HG03196 (cell line): ENCODE measurements around the gene POU2AF3.
"Not testable (repeated sequence)": the region's sequence is repeated elsewhere in the genome, so short reads cannot be mapped to it uniquely, and the experiment has no call there.

ENCODE experiments used
- ATAC-seq: cut with Tn5 transposase; IDR thresholded peaks from one replicate; pipeline ENCODE4 v1.9.1; 2021; ENCODE audit not compliant: unreplicated experiment

Gene POU2AF3

DNA sequence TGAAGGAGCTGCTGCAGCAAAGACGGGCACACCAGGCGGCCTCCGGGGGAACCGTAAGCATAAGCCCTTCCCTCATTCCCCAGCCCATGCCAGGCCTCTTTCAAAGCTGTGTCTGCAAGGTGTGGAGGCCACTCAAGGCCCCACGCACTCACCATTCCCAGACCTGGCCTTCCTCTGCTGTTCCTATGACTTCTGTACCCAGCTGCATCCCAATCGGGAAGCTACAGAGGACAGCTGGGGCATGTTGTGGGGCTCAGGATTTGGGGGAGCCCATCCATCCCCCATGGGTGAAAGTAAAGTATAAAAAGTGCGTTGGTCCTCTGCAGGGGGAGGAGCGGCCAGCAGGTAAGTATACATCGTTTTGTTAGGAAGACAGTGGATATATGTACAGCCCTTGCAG is 2.2 kb downstream of the POU2AF3 start:
- ATAC-seq = no peak

DNA sequence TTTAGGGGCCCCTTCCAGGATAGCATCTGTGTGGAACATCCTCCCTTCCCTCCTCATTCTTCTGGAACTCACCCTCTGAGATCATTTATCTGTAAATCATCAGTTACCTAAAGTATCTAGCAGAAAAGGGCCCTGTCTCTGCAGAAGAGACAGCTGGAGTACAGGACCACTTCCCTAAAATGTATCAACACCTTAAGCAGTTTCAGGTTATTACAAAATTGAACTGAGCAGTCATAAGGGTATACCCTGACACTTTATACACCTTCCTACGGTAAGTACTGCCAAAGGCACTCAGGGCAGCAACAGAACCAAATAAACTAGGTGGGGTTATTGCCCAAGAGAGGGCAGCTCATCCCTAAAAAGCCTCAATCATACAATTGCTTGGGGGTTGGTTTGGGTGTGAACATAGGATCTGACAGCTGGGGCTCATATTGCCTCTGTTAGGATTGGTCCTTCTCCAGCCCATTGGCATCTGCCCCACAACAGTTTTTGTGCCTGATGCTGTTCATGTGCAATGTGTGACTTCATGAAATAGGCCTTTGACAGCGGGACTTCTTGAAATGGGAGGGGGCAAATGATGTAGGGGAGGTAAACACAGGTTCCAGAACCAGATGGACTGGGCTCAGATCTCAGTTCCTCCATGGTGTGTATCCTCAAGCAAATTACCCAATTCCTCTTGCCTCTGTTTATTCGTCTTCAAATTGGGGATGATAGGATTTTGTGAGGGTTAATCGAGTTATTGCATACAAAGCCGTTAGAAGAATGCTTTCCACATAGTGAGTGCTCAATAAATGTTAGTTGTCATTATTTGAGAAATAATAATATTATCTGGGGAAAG is 2.9 kb downstream of the POU2AF3 start:
- no peak for ATAC-seq

DNA sequence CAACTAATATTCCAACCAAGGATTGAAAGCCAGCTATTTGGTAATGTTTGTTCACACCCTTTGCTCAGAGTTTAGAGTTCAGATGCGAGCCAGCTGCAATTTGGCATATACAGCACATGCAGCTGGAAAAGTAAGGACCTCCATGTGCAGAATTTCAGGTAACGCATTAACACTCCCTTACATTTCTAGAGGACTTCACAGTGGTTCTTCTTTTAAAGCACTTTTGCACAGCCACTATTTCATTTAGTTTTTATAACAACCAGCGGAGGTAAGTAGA is 3.4 kb downstream of the POU2AF3 start:
- no peak for ATAC-seq

DNA sequence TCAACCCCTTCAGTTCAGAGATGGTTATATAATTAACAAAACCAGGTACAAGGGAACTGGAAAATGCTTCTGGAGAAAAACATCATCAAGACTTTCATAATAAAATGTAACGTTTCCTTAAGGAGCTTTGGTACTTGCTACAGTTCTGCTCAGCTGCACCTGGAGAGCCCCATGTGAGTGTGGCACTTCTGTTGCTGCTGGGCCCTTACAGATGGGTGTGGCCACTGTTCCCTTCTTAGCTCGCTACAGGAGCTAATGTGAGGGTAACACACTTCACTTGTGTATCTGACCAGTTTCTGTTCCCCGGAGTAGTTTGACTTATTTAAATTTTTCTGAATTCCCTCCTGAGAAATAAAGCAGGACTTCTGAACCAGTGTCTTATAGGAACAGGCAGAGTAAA is 4.0 kb downstream of the POU2AF3 start:
- ATAC-seq = no peak

DNA sequence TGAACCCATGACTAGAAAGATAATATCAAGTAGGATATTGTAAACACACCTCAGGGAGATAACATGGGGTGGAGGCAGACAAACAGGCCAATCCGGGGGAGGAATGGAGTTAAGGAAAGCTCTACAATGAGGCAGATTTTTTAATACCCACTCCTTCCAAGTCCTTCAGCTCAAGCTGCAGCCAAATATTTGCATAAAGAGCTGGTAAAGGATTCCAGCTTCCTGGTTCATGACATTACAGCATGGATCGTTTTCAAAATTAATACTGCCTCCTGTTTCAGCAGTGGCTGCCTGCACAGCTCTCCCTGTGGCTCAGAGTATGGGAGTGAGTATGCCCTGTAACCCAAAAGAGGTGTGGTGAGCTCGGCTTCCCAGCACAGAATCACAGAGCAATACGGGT is 5.1 kb downstream of the POU2AF3 start:
- no peak for ATAC-seq

DNA sequence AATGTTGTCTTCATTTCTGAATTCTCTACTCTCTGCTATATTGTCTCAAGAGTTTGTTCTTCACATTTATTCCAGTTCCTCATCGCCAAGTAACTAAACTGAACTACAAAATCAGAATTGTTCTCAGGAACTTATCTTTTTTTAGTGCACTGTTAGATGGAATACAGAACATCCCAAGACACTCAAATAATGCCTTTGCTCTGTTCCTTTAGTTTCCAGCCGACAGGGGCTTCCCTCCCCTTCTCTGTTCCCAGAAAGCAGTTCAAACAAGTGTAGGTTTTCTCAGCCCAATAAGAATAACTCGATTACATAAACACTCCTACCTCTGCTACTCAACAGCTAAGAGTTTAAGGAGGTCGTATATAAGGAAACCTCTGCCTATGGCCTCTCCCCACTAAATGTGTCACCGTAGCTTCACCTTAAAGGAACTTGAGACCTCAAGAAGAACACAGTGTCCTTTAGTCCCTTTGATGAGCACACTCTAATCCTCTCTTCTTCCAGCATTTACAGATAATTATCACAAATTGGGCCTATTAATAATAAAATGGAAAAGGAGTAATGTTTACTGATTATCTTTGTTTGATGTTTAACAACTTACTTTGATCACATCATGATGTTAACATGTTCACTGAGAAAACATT is 6.9 kb downstream of the POU2AF3 start:
- no peak for ATAC-seq

DNA sequence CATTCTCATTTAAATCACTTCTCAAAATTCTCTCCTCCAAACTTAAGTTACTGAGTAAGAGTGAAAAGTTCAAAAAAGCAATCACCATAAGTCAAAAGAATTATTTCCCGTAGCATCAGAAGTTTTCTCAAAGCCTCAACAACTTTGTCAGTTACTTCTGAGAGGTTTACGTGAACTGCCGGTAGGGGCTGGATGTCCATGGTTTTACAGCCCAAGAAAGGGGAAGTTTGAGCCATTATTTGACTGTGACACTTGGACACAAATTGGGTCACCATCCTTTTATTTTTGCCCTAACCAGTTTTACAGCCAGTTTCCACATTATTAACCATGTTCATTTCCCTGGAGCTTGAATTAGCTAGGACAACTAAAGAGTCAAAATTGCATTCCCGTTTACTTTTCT is 7.5 kb downstream of the POU2AF3 start:
- ATAC-seq = no peak

DNA sequence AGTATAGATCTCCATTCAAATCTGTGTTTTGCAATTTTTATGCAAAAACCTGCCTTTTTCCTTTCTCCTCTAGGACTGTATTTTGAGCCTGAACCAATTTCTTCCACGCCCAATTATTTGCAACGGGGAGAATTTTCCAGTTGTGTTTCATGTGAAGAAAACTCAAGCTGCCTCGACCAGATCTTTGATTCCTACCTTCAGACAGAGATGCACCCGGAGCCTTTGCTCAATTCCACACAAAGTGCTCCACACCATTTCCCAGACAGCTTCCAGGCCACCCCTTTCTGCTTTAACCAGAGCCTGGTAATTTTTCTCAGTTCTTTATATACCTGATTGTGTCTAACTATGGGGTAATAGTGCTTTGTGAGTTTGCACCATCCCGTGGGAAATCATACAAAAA is 8.0 kb downstream of the POU2AF3 start:
- no peak for ATAC-seq

DNA sequence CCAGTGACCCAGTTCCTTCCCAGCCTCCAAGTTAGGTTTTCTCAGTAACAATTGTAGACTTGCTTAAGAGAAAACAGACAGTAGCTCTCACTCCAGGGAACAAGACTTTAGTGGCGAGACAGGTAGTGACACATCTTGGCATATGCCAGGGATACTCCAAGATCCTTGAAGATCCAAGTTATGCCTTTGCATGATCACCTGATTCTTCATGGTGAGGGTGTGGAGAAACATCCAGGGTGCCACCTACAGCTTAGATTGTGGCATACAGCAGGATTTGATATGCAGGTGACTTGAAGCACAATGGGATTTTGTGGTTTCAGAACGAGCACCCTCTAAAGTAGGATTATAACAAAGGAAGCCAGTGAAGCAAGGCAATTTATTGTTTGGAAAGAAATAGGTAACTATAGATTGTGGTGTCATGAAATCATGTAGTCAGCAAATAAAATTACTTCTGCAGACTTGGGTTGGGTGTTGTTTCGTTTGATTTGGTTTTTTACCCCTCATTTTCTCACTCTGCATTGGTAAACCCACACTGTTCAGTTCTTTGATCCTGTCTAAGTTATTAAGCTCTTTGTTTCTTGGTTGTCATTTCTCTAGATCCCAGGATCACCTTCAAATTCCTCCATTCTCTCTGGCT is 9.2 kb downstream of the POU2AF3 start:
- no peak for ATAC-seq

DNA sequence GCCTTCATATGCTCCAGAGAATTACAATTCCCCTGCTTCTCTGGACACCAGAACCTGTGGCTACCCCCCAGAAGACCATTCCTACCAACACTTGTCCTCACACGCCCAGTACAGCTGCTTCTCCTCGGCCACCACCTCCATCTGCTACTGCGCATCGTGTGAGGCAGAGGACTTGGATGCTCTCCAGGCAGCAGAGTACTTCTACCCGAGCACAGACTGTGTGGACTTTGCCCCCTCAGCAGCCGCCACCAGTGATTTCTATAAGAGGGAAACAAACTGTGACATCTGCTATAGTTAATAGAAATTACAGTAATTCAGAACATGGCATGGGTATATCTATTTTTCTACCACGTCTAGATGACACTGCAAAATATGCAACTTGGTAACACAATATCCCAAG is 9.8 kb downstream of the POU2AF3 start:
- no peak for ATAC-seq

DNA sequence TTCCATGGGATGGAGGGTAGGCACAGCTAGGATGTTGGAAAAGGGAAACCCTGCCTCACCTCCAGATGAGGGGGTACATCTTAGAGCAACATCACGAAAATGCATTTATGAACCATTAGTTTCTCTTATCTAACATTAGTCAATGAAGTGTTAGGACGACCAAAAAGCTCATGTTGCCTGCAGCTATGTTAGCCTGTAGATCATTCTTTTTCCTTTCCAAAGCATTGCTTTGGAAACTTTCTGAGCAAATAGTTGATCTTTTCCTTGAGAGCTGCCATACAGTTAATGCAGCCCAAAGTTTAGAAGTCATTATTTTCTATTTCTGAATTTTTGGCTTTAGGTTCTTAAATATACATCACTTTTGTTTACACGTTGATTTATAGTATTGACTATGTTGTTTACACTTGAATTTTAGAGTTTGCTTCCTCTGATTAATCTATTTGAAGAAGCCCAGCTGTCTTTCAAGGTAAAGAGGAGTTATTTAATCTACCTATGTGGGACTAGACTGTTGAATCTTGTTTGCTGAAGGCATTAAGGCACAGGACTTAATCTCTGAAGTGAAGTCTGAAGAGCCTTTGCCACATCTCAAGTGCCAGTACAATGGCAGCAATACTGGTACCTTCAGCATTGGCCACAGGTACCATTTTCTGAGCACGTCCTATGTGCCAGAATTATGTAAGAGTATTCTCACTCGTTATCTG is 11.0 kb downstream of the POU2AF3 start:
- ATAC-seq = no peak

DNA sequence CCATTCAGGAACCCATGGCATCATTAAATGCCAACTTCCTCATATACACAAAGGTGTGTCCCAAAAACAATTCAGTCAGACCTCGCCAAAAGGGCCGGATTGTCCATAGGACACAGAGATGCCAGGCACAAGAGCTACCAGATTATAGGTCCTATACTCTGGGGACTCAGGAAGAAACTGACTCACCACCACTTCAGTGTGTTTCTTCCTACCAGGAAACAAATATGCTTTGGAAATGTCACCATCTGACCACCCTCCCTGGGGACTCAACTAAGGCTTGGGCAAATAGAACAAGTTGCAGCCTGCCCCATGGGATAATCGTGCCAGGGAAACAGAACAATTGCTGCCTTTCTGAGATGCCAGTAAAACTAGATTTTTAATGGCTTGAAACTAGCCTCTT is 11.7 kb downstream of the POU2AF3 start:
- ATAC-seq = no peak

DNA sequence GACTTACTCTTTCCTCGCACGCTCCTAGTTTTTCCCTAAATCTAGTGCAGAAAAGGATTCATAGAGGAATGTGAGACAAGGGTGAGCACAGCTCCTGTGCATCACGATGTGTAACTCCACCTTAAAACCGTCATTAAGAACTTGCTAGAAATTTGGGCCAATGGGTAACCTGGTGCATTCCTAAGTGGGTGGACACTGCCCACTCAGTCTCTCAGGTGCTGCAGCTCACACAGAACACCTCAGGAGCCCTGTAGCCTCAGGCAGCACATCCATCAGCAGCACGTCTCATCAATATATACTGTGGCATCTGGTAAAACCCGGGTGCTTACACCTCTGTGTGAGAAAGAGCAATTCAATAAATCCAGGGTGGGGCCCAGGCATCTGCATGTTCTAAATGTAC is 12.4 kb downstream of the POU2AF3 start:
- ATAC-seq = no peak

DNA sequence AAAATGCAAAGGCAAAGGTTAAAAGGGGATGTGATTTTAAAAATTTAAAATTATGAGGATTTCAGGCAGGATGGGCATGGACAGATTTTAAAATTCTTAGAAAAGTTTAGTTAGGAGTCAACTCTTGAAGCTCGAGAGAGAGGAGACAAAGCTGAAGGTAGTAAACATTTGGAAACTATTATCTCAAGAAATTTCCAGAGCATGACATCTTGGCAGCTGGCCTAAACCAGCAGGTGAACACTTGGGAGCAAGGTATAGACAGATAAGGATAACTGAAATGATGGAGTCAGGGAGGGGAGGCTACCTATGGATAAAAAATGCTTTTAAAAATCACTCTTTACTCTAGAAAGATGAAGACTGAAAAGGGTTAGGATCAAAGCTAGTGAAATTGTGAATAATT is 13.7 kb downstream of the POU2AF3 start:
- ATAC-seq = no peak

DNA sequence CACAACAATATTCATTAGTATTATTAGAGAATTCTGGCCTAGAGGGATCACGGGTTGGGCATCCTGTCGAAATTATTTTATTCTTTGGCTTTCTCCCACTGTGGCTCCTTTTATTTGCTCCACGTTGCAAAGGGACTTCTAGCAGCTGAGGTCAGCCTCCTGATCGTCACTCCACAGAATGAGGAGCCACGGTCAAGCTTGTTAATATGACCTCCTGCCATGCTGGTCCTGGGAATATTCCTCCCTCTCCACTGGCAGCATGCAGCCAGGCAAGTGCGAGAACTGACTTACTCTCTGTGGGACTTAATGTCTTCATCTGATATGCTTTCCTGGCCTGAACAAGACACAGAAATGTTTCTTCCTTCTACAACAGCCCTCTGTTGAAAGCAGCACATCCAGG is 20.9 kb downstream of the POU2AF3 start:
- ATAC-seq = no peak

DNA sequence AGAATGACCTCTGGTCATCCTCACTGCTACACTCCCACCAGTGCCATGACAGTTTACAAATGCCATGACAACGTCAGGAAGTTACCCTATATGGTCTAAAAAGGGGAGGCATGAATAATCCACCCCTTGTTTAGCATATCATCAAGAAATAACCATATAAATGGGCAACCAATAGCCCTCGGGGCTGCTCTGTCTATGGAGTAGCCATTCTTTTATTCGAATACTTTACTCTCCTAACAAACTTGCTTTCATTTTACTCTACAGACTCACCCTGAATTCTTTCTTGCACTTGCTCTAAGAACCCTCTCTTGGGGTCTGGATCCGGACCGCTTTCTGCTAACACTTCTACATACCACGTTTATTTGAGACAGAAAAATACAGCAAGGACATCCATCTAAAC is 21.9 kb downstream of the POU2AF3 start:
- ATAC-seq = not testable (repeated sequence)

DNA sequence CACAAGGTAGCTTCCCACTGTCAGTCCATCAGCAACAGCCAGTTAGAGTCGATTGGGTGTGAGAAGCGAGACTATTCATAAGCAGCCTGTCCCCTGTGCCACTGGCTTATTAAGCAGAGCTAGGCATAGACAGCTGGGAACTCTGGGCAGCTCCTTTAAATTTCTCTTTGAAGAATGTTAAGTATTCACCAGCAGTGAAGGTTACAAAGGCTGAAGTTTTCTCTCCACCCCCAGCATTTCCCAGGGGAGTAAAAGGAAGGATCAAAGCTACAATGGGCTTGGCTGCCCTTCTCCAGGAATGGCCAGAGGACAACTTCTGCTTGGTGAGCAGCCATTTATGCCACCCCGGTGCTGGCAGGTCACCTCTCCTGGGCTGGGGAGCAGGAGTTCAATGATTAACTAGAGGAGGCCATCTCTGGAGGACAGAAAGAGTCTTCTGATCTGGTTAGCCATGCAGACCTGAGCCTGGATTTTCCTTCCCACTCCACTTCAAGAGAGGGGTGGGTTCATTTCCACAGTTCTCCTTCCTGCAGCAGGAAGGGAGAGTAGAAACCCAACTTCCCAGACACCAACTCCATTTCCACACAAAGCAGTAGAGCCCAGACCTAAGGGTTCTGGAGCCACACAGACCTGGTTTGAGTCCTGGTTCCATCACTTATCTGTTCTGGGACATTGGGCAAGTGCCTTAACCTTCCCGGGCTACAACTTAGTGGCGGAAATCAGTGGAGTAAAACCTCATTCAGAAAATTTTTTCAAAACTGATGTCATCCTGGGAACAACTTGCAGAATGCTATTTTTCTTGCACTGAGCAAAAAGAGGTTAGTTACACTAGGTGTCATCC is 22.6 kb downstream of the POU2AF3 start:
- no peak for ATAC-seq

DNA sequence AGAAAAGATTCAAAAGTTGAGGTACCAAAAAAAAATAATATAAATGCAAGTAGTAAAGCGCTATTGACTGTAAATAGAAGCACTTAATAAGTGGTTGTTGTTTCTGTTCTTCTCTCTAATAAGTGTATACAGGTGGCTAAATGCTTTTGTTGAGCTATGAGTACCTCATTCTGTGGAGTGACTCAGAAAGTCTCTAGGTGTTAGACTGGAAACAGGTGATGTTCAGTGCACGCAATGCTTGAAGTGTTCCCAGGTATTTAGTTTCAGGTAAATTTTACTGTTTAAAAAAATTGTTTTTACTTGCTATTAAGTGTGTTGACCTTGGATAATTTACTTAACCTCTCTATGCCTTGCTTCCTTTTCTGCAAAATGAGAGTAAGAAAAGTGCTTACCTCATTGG is 24.2 kb downstream of the POU2AF3 start:
- ATAC-seq = no peak

DNA sequence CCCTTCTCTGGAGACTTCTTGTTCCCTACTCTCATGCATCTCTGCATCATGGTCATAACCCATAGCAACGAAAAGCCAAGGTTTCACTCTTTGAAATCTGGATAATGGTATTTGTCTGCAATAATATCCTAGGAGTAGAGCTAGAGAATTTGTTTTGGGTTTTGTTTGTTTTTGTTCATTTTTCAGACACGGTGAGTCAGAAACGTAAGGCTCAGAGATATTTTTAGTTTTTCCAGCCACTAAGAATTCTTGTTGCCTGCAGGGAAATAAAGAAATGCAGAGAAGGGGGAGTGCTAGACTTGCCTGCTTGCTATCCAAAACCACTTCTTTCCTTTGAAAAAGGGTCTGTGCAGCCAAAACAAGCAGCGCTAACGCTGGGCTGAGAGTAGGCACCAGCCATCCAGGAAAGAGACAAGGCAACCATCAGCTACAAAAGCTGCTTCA is 26.0 kb downstream of the POU2AF3 start:
- no peak for ATAC-seq

DNA sequence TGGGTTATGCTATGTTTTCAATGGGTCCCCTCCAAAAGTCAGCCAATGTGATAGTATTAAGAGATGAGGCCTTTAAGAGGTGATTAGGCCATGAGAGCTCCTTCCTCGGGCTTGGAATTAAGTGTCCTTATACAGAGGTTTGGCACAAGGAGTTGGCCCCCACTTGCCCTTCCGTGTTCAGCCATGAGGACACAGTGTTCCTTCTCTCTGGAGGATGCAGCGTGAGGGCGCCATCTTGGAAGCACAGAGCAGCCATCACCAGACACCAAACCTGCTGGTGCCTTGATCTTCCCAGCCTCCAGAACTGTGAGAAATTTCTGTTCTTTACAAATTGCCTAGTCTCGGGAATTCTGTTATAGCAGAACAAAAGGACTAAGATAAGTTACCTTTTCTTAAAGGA is 26.9 kb downstream of the POU2AF3 start:
- ATAC-seq = no peak

DNA sequence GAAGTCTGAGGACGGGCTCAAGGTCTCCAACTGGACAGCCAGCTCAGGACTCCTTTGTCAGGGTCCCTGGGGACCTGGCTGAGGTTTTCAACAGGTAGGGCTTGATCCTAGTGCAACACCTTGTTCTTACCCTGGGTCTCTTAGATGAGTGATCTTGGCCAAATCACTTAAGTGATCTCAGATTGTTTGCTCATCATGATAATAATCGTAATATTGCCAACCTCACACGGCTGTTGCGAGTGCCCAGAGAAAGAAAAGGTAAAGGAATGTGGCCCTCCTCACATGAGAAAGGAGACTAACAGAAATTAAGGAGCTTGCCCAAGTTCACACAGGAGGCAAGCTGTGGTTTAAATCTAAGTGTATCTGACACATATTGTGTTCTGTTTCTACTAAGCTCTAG is 28.5 kb downstream of the POU2AF3 start:
- ATAC-seq = no peak
